Right atrium auricular region (tissue), 2 donors: ENCODE measurements around the gene POLR1D. TPM values are rescaled to one million over a fixed set of nuclear protein-coding genes. Genes with fewer than 3 reads are reported as not detected.
"Not testable (repeated sequence)": the region's sequence is repeated elsewhere in the genome, so short reads cannot be mapped to it uniquely, and the experiment has no call there.

Experiments
- DNase-seq: peaks from one replicate; pipeline ENCODE4 v3.0.0-alpha.2; 2019; ENCODE audit warnings: low spot score
- H3K27ac ChIP-seq, 2 donors: fragments of 200-600 bp; sonication (generic); 1 replicate in 1 of 2; 2 replicates in 1 of 2; pipeline ENCODE4 v1.5.1; 2016 to 2019
- H3K27me3 ChIP-seq, 2 donors: fragments of 200-600 bp; sonication (generic); one replicate each; pipeline versions ENCODE4 v1.5.1 to v1.6.0; 2017 to 2019
- H3K36me3 ChIP-seq: fragments of 200-600 bp; sonication (generic); one replicate; pipeline ENCODE4 v1.5.1; 2016
- H3K4me1 ChIP-seq, 2 donors: fragments of 200-600 bp; sonication (generic); one replicate each; pipeline versions ENCODE4 v1.5.1 to v1.6.0; 2017 to 2019
- H3K4me3 ChIP-seq, 2 donors: fragments of 200-600 bp; sonication (generic); 1 replicate in 1 of 2; 2 replicates in 1 of 2; pipeline ENCODE4 v1.5.1; 2017 to 2019; ENCODE audit warnings: mild to moderate bottlenecking in 1 of 2, moderate library complexity in 1 of 2
- H3K9me3 ChIP-seq, 2 donors: fragments of 200-600 bp; sonication (generic); one replicate each; pipeline ENCODE4 v1.5.1; 2019
- CTCF ChIP-seq, 2 donors: fragments of 200-600 bp; sonication (generic); IDR thresholded peaks; one replicate each; pipeline ENCODE4 v1.5.1; 2019; ENCODE audit warnings: antibody characterized with exemption in 2 of 2
- total RNA-seq, 2 donors: library from RNA; depleted of rRNA; stranded (reverse); fragments of >200 nt; gene quantifications; one replicate each; pipeline ENCODE4 v1.1.0, GENCODE V29; 2016

The POLR1D gene
- total RNA-seq, 2 donors from 2014 or later = 75.6 to 89.3 TPM

GRCh38 chr13:27622881-27623280, 1.2 kb downstream of the POLR1D start:
- H3K27me3 ChIP-seq = no peaks in the 10 kb centered on the region
- TF ChIP-seq CTCF (IDR thresholded peaks at IDR 0.05) = no peak
- H3K9me3 ChIP-seq = no peaks in the 10 kb centered on the region
- H3K36me3 ChIP-seq = no peaks in the 10 kb centered on the region
- peaks cover 0 to 29% of the 10 kb centered on the region in 2 donors for H3K4me1 ChIP-seq
- H3K4me3 ChIP-seq = no peak overlapping the region
- no peak for DNase-seq
- no peak overlapping the region for H3K27ac ChIP-seq

GRCh38 chr13:27624071-27624470, 2.4 kb downstream of the POLR1D start:
- no peaks in the 10 kb centered on the region for H3K9me3 ChIP-seq
- no peaks in the 10 kb centered on the region for H3K36me3 ChIP-seq
- H3K4me1 ChIP-seq = peaks cover 0 to 19% of the 10 kb centered on the region in 2 donors
- no peak overlapping the region for H3K27ac ChIP-seq
- no peak overlapping the region for H3K4me3 ChIP-seq
- H3K27me3 ChIP-seq = no peaks in the 10 kb centered on the region
- no peak for DNase-seq
- no peak for TF ChIP-seq CTCF (IDR thresholded peaks at IDR 0.05)

GRCh38 chr13:27625839-27626238, 4.1 kb downstream of the POLR1D start:
- Histone ChIP-seq H3K4me3 (no peak overlapping the region), H3K27ac (no peak overlapping the region), H3K27me3 (no peaks in the 10 kb centered on the region), H3K9me3 (no peaks in the 10 kb centered on the region), H3K36me3 (no peaks in the 10 kb centered on the region), H3K4me1 (peaks cover 0 to 13% of the 10 kb centered on the region in 2 donors)
- TF ChIP-seq CTCF (IDR thresholded peaks at IDR 0.05) = no peak
- DNase-seq = no peak

- Histone ChIP-seq H3K4me1 (peaks cover 0 to 10% of the 10 kb centered on the region in 2 donors), H3K9me3 (no peaks in the 10 kb centered on the region), H3K27me3 (no peaks in the 10 kb centered on the region), H3K36me3 (no peaks in the 10 kb centered on the region), H3K4me3 (no peak overlapping the region), H3K27ac (no peak overlapping the region)
- TF ChIP-seq CTCF (IDR thresholded peaks at IDR 0.05) = no peak
- no peak for DNase-seq
These were observed 5.7 kb downstream of the POLR1D start for GRCh38 chr13:27627380-27627779.

GRCh38 chr13:27628081-27628480, 6.4 kb downstream of the POLR1D start:
- Histone ChIP-seq H3K4me3 (no peak overlapping the region), H3K4me1 (peaks cover 0 to 3% of the 10 kb centered on the region in 2 donors), H3K36me3 (no peaks in the 10 kb centered on the region), H3K27me3 (no peaks in the 10 kb centered on the region), H3K9me3 (no peaks in the 10 kb centered on the region), H3K27ac (no peak overlapping the region)
- DNase-seq = no peak
- TF ChIP-seq CTCF (IDR thresholded peaks at IDR 0.05) = no peak

- not testable (repeated sequence) for H3K4me1 ChIP-seq, H3K9me3 ChIP-seq, DNase-seq, H3K36me3 ChIP-seq, H3K27ac ChIP-seq, H3K27me3 ChIP-seq, H3K4me3 ChIP-seq
These were observed 7.1 kb downstream of the POLR1D start for GRCh38 chr13:27628766-27629165.
